Cardiac muscle cell (in vitro differentiated cells and primary cell): ENCODE data around the gene VIL1. TPM values are rescaled to one million over a fixed set of nuclear protein-coding genes. Genes with fewer than 3 reads are reported as not detected.

Experiments used
- DNase-seq, 2 donors: peaks; one replicate each; pipeline versions ENCODE4 v3.0.0 to v3.0.0-alpha.2; 2010 to 2017; ENCODE audit warnings: low read depth in 1 of 2, low spot score in 1 of 2
- H3K27ac ChIP-seq: fragments of 200-600 bp; sonication (generic); 2 replicates; pipeline ENCODE4 v1.5.1; 2016
- H3K27me3 ChIP-seq: fragments of 200-600 bp; sonication (generic); 2 replicates; pipeline ENCODE4 v1.6.0; 2016; ENCODE audit warnings: control low read depth
- H3K36me3 ChIP-seq: fragments of 200-600 bp; sonication (generic); 2 replicates; pipeline ENCODE4 v1.5.1; 2016; ENCODE audit warnings: control low read depth
- H3K4me1 ChIP-seq: fragments of 200-600 bp; sonication (generic); 2 replicates; pipeline ENCODE4 v1.8.1; 2017; ENCODE audit warnings: low read depth, mild to moderate bottlenecking, mixed run types
- H3K4me3 ChIP-seq: fragments of 200-600 bp; sonication (generic); 2 replicates; pipeline ENCODE4 v1.5.1; 2016; ENCODE audit warnings: mild to moderate bottlenecking
- H3K9me3 ChIP-seq: fragments of 200-600 bp; sonication (generic); 2 replicates; pipeline ENCODE4 v1.5.1; 2017; ENCODE audit warnings: low read depth, mild to moderate bottlenecking, control low read depth
- polyA plus RNA-seq: library from polyadenylated mRNA; unstranded; fragments of >200 nt; fragmentation: Nextera tagmentation; extraction: Ambion mirVana; gene quantifications from 2 replicates; pipeline ENCODE4 v1.2.1, GENCODE V29; 2016
- total RNA-seq: library from RNA; depleted of rRNA; stranded (reverse); fragments of >200 nt; gene quantifications from 2 replicates; pipeline ENCODE4 v1.2.3, GENCODE V29; 2016
- TF ChIP-seq, protein P1 (sequence below): IDR thresholded peaks from 2 replicates; pipeline ENCODE4 v1.5.1; 2012; ENCODE audit warnings: low read depth, mild to moderate bottlenecking, low read length

Gene VIL1
- total and polyA plus RNA-seq, 2 experiments from 2014 or later, result 0.63 to 0.65 TPM

DNA sequence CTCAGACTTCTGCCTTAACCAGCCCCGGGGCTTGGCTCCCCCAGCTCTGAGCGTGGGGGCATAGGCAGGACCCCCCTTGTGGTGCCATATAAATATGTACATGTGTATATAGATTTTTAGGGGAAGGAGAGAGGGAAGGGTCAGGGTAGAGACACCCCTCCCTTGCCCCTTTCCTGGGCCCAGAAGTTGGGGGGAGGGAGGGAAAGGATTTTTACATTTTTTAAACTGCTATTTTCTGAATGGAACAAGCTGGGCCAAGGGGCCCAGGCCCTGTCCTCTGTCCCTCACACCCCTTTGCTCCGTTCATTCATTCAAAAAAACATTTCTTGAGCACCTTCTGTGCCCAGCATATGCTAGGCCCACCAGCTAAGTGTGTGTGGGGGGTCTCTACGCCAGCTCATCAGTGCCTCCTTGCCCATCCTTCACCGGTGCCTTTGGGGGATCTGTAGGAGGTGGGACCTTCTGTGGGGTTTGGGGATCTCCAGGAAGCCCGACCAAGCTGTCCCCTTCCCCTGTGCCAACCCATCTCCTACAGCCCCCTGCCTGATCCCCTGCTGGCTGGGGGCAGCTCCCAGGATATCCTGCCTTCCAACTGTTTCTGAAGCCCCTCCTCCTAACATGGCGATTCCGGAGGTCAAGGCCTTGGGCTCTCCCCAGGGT lies 13.7 kb upstream of the VIL1 start:
- H3K4me3 ChIP-seq, result peak overlapping the region; percentile 29
- H3K9me3 ChIP-seq, result no peaks in the 10 kb centered on the region
- TF ChIP-seq, protein P1, sequence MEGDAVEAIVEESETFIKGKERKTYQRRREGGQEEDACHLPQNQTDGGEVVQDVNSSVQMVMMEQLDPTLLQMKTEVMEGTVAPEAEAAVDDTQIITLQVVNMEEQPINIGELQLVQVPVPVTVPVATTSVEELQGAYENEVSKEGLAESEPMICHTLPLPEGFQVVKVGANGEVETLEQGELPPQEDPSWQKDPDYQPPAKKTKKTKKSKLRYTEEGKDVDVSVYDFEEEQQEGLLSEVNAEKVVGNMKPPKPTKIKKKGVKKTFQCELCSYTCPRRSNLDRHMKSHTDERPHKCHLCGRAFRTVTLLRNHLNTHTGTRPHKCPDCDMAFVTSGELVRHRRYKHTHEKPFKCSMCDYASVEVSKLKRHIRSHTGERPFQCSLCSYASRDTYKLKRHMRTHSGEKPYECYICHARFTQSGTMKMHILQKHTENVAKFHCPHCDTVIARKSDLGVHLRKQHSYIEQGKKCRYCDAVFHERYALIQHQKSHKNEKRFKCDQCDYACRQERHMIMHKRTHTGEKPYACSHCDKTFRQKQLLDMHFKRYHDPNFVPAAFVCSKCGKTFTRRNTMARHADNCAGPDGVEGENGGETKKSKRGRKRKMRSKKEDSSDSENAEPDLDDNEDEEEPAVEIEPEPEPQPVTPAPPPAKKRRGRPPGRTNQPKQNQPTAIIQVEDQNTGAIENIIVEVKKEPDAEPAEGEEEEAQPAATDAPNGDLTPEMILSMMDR, result no peak
- H3K27me3 ChIP-seq, result no peaks in the 10 kb centered on the region
- DNase-seq, result no peak
- peaks cover 11% of the 10 kb centered on the region for H3K4me1 ChIP-seq
- H3K36me3 ChIP-seq, result peaks cover 11% of the 10 kb centered on the region
- H3K27ac ChIP-seq, result peak overlapping the region; percentile 96

DNA sequence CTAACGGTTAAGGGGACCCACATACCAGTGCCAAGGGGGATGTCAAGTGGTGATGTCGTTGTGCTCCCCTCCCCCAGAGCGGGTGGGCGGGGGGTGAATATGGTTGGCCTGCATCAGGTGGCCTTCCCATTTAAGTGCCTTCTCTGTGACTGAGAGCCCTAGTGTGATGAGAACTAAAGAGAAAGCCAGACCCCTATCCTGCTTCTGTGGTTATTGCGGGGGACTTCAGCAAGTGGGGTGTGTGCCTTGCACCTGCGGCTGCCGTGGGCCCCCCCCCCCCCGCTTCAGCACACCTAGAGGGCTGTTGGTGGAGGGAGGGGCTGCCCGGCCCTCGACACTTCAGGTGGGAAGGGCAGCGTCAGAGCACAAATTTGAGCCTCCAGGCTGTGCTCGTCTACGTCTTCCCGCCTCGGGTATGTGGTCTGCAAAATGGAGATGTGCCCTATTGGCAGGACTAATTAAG lies 13.1 kb upstream of the VIL1 start:
- no peaks in the 10 kb centered on the region for H3K27me3 ChIP-seq
- peak in 1 of 2 donors; percentile 23 for DNase-seq
- H3K27ac ChIP-seq, result peak overlapping the region; percentile 96
- TF ChIP-seq, protein P1, result no peak
- H3K9me3 ChIP-seq, result no peaks in the 10 kb centered on the region
- H3K36me3 ChIP-seq, result peaks cover 11% of the 10 kb centered on the region
- H3K4me3 ChIP-seq, result peak overlapping the region; percentile 29
- H3K4me1 ChIP-seq, result peaks cover 11% of the 10 kb centered on the region

- peaks cover 11% of the 10 kb centered on the region for H3K4me1 ChIP-seq
Measured at GRCh38 chr2:218406209-218406948, 12.5 kb upstream of the VIL1 start.

GRCh38 chr2:218406949-218407618 lies 11.8 kb upstream of the VIL1 start:
- Histone ChIP-seq H3K36me3 (peaks cover 11% of the 10 kb centered on the region), H3K27ac (peak overlapping the region; percentile 85), H3K9me3 (no peaks in the 10 kb centered on the region), H3K4me3 (peak overlapping the region; percentile 29), H3K4me1 (peaks cover 11% of the 10 kb centered on the region), H3K27me3 (no peaks in the 10 kb centered on the region)
- DNase-seq, result peak in 1 of 2 donors; percentile 76
- TF ChIP-seq, protein P1, result no peak

More at GRCh38 chr2:218406209-218406948, 12.5 kb upstream of the VIL1 start:
- DNase-seq, result peak; percentile 98
- peak overlapping the region; percentile 96 for H3K27ac ChIP-seq
- TF ChIP-seq, protein P1, result peak; percentile 74
- H3K27me3 ChIP-seq, result no peaks in the 10 kb centered on the region
- no peaks in the 10 kb centered on the region for H3K9me3 ChIP-seq
- peak overlapping the region; percentile 29 for H3K4me3 ChIP-seq
- peaks cover 11% of the 10 kb centered on the region for H3K36me3 ChIP-seq

GRCh38 chr2:218407717-218408116 lies 11.2 kb upstream of the VIL1 start:
- Histone ChIP-seq H3K4me3 (no peak overlapping the region), H3K9me3 (no peaks in the 10 kb centered on the region), H3K27me3 (no peaks in the 10 kb centered on the region), H3K36me3 (peaks cover 11% of the 10 kb centered on the region), H3K4me1 (peaks cover 11% of the 10 kb centered on the region), H3K27ac (no peak overlapping the region)
- TF ChIP-seq, protein P1, result no peak
- no peak for DNase-seq
